AG09319 (cell line): ENCODE data around the gene LRRC74A.
A peak's percentile ranks its signal among the peaks of the same experiment; 100 is the strongest.

ENCODE experiments used
- DNase-seq: peaks from one replicate; pipeline ENCODE4 v3.0.0-alpha.2; 2010; ENCODE audit warnings: low read depth; ENCODE audit errors: extremely low read depth
- CTCF ChIP-seq: IDR thresholded peaks from 2 replicates; pipeline ENCODE4 v1.5.1; 2011; ENCODE audit warnings: low read depth, mild to moderate bottlenecking, inconsistent platforms, low read length, moderate library complexity

Gene LRRC74A

GRCh38 chr14:76863724-76864407 is 37.7 kb downstream of the LRRC74A start:
- TF ChIP-seq CTCF = no peak
- DNase-seq = no peak

DNA sequence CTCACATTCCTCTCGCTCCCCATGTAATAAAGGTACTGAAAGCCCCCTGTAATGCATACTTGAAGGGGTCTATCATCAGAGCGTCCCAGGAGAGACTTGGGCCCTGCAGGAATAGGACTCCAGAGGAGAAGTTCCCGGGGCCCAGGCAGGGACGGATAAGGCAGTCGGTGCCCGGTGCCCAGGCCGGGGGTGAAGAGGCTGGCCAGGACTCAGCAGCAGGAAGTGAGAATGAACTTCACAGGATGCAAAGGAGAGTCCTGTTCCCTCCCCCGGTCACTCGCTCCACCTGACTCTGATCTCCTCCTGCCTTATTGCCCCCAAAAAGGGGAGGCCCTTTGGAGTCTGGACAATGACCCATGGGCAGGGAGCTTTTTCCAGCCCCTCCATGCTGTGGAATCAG is 40.2 kb downstream of the LRRC74A start:
- DNase-seq = no peak
- TF ChIP-seq CTCF = no peak

DNA sequence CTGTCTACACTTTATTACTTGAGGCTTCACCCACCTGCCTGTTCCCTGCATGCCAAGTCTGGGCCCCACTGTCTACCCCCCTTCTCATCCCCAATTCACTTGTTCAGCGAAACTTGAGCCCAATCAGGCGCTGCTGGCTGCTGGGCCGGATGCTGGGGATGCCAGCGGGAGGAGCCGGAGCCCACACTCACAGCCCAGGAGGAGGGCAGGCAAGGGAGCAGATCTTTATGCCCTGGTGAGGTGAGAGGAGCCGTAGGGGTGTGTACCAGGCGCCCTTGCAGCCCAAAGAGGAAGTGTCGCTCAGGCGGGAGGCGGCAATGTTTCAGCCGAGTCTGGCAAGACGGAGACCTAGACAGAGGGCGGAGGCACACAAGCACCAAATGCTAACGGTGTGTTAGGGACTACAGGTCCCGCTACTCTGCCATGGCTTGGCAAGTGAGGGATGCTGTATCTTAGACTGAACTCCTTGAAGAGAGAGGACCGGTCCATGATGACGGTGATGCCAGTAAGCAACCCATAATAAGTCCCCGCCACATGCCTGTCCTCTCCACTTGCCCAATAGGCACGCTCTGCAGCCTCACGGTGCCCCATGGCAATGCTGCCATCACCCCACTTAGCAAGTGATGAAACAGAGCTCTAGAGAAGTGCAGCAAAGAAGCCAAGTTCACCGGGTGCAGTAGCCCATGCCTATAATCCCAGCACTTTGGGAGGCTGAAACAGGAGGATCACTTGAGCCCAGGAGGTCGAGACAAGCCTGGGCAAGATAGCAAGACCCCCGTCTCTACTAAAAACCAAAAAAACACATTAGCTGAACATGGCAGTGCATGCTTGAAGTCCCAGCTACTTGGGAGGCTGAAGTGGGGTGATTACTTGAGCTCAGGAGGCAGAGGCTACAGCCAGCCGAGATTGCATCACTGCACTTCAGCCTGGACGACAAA is 41.6 kb downstream of the LRRC74A start:
- no peak for TF ChIP-seq CTCF
- no peak for DNase-seq

DNA sequence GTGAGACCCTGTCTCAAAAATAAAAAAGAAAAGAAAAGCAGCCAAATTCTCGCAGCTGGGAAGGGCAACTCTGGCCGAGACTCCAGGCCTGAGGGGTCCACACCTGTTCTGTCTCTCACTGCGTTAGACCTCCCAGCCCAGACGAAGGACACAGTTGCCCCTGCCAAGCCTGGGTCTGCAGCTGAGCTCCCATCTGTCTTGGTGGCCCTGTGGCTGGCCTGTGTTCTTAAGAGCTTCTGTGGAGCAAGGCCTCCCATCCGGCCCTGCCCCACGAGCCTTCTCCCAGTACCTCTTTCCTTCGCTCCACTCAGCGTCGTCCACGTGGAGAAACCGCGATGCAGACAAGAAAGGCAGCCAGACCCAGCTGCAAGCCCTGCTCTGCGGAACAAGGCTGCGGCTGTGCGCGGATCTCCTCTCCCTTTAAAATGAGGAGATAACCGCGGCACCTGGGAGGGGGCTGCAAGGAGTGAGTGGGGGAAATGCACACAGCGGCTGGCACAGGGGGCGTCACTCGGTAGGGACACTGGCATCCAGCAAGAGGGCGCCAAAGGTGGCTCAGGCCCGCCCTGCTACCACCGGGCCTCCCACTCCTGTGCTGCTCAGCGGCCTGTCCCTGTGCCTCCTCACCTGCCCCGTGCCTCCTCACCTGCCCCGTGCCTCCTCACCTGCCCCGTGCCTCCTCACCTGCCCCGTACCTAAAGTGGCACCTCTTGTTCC is 42.4 kb downstream of the LRRC74A start:
- TF ChIP-seq CTCF = no peak
- no peak for DNase-seq

GRCh38 chr14:76870166-76870565 is 44.0 kb downstream of the LRRC74A start:
- no peak; the same call in 1 of the 2 replicates for TF ChIP-seq CTCF
- no peak for DNase-seq

- peak; percentile 77 for TF ChIP-seq CTCF
These were observed 46.7 kb downstream of the LRRC74A start for GRCh38 chr14:76872796-76873432.

More at GRCh38 chr14:76872796-76873432, 46.7 kb downstream of the LRRC74A start:
- DNase-seq = no peak
